NCI-H345 treated with DMSO at 0.1 percent for 48 hours (cell line): ENCODE data around the gene SDC3.
"Not testable (repeated sequence)": the region's sequence is repeated elsewhere in the genome, so short reads cannot be mapped to it uniquely, and the experiment has no call there.

ENCODE experiments used
- DNase-seq: peaks from one replicate; lab custom pipeline; 2025; ENCODE audit not compliant: unreplicated experiment; lab: John Stamatoyannopoulos, UW

The SDC3 gene

GRCh38 chr1:30877205-30877912 is 31.2 kb downstream of the SDC3 start:
- DNase-seq, result no peak

DNA sequence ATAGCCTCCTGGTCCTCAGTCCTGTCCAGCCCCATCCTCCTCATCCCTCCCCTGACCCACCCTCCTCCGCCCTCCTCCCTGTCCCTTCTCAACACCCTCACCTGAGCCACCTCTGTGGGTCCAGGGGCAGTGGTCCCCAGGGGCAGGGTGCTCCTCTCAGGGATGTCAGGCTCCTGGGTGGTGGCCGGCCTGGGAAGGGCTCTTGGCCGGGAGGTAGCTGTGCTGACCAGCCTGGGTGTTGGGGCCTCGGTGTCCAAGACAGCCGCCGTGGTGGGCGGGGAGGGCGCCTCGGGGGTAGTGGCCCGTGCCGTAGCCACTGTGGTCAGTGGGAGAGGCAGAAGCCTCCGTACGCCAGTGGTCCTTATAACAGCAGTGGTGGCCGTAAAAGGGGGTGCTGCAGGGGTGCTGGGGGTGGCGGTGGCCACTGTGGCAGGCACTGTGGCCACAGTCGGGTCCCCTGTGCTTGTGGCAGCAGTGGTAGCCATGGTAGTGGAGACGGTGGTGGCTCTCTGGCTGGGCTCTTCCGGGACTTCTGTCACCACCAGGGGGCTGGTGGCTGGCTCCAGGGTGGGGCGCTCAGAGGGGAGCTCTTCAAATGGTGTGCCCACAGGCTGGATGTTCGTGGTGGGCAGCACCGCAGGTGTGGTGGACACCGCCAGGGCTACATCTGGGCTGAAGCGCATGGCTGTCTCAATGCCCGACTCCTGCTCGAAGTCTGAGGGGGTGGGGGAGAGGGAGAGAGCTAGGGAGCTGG is 31.9 kb downstream of the SDC3 start:
- DNase-seq, result no peak

DNA sequence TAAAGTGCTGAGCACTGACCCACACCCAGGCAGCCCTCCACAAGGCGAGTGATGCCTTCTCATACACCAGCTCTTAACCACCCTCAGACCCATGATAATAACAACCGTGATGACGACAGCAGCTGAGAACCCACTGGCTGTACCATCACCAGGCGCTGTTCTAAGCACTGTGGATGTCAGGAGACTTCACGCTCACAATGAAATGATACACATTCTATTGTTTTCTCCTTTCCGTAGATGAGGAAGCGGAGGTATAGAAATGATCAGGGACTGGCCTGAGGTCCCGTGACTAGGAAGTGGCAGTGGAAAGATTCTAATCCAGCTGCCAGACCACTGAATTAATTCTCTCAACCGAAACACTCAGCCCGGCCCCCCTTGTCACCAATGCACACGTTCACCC is 32.6 kb downstream of the SDC3 start:
- DNase-seq, result no peak

DNA sequence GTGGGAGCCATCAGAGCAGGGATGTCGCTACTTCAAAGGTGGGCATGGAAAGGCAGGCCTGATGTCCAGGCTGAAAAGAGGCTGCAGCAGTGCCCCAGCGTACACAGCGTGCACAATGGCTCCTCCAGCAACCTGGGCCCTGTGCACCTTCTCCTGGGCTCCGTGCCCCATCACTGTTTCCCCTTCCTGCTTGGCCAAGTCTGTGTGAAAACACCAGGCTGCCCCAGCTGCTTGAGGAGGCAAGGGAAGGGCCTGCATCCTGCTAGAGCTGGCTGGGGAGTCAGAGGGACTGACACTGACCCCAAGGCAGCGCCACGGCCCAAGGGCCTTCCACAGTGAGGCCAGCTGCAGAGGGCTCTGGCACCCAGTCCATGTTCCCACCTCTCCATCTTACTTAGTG is 33.4 kb downstream of the SDC3 start:
- DNase-seq, result no peak

GRCh38 chr1:30874176-30874575 is 34.4 kb downstream of the SDC3 start:
- DNase-seq, result no peak

- DNase-seq, result no peak
These were observed 35.7 kb downstream of the SDC3 start for GRCh38 chr1:30872948-30873263.

DNA sequence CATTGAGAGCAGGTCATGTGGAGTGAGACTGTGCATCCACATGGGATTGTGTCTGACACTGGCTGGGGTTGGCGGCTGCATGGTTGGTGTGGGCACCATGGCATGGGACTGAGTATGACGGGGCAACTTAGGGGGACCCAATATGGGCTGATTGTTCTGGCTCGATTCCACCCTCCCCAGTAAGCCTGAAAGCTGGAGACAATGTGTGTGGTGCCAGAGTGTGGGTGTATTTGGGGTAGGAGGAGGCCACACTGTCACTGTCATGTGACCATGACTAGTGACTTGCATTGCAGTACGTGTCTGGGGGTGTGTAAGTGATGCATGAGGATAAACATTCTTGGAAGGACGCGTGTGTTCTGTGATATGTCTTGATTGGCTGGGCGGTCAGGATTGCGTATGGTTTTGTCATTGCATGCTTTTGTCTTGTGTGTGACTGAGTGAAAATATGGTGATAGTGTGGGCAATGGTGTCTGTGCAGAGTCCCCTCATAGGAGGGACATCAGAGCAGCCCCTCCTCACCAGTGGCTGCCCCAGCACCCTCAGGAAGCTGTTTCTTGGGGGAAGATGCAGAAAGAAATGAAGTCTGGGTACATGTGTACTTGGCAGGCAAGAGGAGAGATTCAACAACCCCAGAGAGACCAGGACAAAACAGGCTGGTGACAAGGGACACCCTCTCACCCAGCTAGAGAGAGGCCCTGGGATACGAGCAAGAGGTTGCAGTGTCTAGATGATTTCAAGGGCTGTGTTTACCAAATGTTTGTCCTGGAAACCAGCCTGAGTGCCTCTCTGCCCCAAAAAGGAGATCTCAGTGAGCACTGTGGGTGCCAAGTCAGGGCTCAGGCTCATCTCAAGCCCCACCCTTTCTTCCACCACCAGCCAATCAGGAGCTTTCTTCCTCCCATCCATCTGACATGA is 36.3 kb downstream of the SDC3 start:
- DNase-seq, result no peak

GRCh38 chr1:30871276-30871871 is 37.2 kb downstream of the SDC3 start:
- no peak for DNase-seq

GRCh38 chr1:30870656-30871055 is 37.9 kb downstream of the SDC3 start:
- DNase-seq, result no peak

- DNase-seq, result no peak
These were observed 38.5 kb downstream of the SDC3 start for GRCh38 chr1:30870035-30870434.

DNA sequence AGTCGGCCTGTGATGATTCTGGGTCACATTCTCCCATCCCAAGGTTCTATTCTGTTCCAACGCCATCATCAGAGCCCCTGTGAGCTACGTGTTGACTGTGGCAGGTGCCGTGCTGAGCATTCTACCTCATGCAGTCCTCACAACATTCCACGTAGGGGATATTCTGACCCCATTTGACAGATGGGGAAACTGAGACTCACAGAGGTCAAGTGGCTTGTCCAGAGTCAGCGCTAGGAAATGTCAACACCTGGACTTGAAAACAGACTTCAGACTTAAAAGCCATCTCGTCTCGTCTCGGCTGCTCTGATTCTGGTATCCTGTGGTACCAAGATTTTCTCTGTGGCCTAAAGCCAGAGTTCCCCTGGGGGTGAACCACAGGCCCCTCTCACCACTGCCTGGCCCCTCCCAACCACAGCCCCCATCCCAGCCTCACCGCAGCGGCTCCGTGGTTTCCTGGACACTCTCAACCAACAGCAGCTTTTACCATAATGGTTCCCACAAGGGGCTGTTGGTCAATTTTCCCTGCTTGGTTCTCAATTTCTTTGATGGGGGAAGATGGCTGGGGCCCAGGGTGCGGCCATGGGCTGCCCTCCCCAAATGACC is 39.6 kb downstream of the SDC3 start:
- DNase-seq, result no peak

- not testable (repeated sequence) for DNase-seq
These were observed 40.5 kb downstream of the SDC3 start for GRCh38 chr1:30868057-30868456.

DNA sequence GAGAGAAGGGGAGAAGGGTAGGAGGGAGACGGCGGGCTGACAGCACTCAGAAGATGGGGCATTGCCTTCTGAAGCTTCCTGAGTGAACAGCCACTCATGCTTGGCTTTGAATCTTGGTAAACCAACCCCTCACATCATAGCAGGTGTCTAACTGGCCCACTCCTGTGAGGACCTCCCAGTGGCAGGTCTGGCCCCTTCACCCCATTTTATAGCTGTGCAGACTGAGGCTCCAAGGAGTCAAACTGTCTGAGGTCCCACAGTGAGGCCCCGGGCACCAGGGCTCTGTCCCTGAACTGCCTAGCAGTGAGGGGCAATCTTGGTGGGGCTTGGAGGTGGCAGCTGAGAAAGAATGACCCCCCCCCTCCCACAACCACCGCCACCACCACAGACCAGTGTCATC is 41.0 kb downstream of the SDC3 start:
- DNase-seq, result no peak

GRCh38 chr1:30866594-30866993 is 42.0 kb downstream of the SDC3 start:
- no peak for DNase-seq

- no peak for DNase-seq
These were observed 43.9 kb downstream of the SDC3 start for GRCh38 chr1:30864681-30865080.

DNA sequence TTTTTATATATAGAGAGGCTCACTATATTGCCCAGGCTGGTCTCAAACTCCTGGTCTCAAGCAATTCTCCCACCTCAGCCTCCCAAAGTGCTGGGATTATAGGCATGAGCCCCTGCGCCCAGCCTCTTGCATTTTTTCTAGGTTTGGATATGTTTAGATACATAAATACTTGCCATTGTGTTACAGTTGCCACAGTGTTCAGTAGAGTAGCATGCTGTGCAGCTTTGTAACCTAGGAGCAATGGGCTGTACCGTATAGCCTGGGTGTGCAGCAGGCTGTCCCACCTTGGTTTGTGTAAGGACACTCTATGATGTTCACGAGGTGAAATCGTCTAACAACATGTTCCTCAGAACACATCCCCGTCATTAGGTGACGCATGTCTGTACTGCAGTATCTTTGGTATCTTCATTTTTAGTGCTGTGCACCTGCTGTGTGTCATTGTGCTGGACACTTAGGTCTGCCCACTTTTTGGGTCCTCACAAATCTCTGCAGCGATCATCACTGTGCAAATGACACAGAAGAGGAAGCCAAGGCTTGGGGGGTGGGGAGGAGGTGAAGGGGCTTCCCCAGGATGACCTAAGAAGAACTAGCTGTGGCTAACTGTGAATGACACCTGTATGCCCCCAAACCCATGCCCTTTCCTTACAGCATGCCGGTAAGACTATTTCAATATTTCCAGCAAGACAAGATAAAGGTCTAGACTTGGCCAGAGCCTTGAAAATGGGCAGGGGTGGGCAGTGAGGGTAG is 44.5 kb downstream of the SDC3 start:
- no peak for DNase-seq

GRCh38 chr1:30860320-30860652 is 48.3 kb downstream of the SDC3 start:
- no peak for DNase-seq

GRCh38 chr1:30857964-30858363 is 50.6 kb downstream of the SDC3 start:
- DNase-seq, result no peak

DNA sequence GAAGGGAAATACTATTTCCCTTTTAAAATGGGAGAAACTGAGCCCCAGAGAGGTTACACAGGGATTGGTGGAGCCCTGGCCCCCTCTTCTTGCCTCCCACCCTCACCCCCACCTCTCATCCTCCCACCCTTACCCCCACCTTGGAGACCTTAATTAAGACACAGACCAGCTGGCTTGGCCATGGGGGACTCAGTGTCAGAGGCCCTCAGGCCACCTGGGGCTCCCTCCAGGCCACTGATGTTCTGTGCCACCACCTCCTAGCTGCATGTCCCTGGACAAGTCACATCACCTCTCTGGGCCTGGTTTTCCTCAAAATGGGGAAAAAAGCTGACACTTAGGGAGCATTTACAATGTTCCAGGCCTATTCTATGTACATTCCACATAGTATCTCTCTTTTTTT is 51.5 kb downstream of the SDC3 start:
- no peak for DNase-seq

DNA sequence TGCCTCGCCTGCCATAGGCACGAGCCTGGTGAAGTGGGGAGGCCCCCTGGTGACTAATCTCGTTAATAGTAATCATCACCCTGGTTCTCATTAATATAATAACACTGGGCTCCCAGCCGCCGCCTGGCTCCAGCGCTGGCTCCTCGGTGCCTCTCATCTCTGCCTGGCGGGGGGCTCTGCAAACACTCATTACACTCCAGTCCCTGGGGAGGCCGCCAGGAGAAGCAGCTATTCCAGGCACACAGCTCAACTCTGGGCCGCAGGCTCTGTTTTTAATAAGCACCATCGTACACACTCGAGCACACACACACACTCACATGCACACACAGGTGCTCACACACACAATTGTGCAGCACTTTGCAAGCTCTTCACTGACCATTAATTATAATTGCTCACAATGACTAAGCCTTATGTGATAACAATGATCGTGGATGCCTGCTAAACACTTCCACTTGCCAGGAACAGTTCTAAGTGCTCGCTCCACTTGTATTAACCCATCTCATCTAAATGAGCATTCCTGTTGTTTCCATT is 52.2 kb downstream of the SDC3 start:
- DNase-seq, result peak; percentile 96
